NCI-H226 (cell line): ENCODE data around the gene EME1.
"Not testable (repeated sequence)": the region's sequence is repeated elsewhere in the genome, so short reads cannot be mapped to it uniquely, and the experiment has no call there.

Experiments
- DNase-seq: peaks from one replicate; pipeline ENCODE4 v3.0.0-alpha.2; 2015

EME1 gene

DNA sequence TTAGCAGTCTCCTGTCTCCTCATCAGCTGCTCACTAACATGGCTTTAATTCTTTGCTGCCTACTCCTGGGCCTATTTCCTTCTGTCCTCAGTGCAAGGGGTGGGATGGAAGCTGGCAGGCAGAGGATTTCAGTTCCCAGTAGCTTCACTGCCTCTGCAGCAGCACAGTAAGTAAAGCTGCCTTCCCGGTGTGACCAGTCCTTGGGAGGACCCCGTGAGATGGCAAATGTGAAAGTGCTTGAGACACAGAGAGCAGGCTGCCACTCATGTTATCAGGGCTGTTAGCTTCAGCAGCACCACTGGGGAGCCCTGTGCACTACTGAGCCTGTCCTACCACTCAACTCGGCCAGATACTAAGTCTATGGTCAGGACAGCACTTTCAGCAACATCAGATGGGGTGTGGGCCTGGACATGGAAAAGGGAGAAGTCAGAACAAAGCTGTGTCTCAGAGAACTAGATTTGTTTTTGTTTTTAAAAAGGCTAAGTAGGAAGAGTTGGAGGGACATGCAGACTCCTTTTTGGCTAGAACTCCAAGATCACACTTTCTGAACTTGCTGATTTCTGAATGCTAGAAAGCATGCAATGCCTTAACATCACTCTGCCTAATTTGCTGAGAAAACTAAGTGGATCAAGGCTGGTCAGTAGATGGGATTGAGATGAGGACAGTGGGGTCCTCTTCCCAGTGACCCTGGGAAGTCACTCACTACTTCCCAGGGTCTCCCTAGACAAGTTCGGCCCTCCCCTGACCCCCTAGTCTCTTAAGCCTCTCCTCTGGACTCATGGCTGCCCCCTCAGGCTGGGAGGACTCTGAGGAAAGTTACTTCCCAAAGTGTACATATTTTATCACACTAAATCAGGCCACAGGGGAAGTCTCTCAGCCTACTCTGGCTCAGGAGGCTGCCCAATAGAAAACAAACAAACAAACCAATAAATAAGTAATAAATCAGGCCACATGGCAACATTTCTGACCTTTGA is 54.1 kb downstream of the EME1 start:
- DNase-seq, result no peak

DNA sequence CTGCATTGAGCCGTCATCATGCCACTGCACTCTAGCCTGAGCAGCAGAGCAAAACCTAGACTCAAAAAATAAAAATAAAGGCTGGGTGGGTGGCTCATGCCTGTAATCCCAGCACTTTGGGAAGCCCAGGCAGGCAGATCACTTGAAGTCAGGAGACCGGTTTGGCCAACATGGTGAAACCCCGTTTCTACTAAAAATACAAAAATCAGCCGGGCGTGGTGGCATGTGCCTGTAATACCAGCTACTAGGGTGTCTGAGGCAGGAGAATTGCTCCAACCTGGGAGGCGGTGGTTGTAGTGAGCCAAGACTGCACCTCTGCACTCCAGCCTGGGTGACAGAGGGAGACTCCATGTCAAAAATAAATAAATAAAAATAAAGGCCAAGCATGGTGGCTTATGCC is 55.1 kb downstream of the EME1 start:
- not testable (repeated sequence) for DNase-seq

DNA sequence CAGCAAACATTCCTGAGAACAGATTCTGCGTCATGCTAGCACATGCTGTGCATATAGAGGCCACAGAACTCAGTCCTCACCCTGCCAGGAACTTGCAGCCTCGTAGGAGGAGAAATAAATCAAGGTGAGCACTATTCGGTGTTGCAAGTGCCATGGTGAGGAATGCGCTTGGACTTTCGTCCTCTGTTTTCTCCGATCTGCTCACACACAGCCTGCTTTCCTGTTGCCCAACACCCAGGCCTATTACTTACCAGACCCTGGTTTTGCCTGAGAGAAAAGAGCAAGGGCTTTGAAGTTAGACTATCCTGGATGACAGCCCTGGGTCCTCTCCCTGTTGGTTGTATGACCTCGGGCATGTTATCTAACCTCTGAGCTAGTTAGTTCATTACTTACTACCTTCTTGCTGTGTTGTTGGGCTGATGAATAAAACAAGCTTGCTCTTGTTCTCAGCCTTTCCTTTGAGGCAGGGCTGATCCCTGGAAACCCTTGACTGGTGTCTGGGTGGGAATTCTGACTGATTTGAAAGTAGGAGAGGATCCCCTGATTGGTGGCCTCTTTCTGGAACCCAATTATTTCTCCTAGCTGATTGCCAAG is 55.9 kb downstream of the EME1 start:
- DNase-seq, result peak; percentile 22

DNA sequence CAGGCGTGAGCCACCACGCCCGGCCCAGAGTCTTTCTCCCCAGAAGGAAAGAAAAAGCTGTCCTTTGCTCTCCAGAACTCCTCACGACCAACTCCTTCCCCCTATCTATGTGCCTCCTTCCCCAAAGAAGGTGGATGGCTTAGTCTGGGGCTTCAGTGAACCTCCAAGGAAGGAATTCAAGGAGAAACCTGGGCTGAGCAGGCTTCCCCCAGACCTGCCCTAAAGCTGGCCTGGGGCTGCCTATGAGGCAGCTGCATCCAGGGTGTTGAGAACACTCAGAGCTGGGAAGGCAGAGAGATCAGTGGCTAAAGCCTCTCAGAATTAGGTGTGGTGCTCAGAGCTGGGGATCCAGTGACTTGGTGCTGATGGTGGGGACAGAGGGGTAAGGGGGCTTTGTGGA is 56.8 kb downstream of the EME1 start:
- DNase-seq, result no peak
